ENCODE results near the gene DHCR7.
A peak's percentile ranks its signal among the peaks of the same experiment; 100 is the strongest.
"Not testable (repeated sequence)": the region's sequence is repeated elsewhere in the genome, so short reads cannot be mapped to it uniquely, and the experiment has no call there.

The DHCR7 gene

DNA sequence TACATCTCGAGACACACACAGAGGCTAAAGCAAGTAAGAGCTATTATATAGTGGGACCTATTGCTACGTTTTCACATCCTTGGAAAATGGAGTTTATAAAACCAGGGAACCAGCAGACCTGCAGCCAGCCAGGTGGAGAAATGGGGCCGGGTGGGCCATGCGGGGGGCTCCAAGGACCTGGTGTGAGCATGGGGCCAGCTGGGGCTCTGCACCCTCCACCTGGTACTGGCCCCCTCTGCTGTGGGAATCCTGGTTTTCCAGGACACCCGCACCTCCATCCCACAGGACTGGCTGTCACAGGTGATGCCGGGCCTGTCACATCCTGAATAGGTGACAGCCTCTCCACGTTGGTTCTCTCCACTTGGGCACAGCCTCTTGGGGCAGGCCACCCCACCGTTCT, 11.3 kb downstream of the DHCR7 start:
- no peak for DNase-seq

- DNase-seq = peak; percentile 58
Observed at GRCh38 chr11:71435278-71435951, 12.8 kb downstream of the DHCR7 start.

DNA sequence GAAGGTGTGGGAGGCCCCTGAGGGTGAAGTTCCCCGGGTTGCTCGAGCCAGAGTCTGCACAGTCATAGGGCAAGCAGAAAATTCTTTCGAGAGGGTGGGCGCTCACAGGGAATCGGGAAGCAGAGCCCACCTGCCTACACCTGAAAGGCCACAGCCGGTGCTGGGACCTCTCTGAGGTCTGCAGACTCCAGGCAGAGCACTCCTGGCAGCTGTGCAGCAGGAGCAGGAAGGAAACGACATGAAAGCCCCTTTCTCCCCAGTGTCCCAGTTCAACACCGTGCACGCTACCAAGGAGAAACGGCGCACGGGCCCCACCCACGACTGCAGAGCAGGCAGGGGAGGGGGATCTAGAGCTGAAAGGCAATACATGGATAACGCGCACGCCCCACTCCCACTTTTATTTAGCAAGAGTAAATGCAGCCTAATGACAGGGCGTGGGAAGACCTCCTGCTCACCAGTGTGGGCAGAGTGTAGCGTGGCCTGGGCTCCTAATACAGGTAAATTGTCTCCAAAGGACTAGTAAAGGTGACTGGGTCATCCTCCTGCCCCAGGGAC, 13.5 kb downstream of the DHCR7 start:
- peak; percentile 52 for DNase-seq

DNA sequence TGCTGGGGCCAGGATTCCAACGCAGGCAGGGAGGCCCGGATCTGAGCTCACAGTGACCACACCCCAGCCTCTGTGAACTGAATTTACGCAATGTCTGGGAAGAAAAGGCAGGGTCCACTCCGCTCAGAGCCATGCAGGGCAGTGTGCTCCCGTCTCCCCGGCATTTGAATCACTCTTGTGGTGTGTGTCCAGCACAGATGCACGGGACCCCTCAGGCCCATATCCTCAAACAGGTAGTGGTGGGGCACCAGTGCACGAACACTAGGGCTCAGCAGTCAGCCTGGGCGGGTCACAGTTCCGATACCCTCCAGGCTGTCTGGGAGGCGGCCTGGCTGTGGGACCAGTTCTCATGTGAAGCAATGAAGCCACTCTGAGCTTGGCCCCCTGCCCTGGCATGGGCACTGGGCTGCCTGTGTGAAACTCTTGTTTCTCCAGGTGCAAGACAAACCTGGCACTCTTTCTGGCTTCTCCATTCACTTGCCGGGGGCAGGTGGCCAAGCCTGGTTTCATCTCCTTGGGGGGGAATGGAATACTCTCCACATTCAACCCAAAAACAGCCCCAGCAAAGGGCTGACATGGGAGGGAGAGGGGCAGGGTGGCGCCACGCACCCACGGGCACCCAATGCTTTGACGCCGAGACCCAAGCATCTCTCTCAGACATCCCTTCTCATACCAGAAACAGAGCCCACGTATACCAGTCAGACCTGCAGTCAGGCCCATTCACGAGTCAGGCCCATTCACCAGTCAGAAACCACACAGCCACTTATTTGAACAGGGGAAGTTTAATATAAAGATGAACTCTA, 14.3 kb downstream of the DHCR7 start:
- peak; percentile 53 for DNase-seq

DNA sequence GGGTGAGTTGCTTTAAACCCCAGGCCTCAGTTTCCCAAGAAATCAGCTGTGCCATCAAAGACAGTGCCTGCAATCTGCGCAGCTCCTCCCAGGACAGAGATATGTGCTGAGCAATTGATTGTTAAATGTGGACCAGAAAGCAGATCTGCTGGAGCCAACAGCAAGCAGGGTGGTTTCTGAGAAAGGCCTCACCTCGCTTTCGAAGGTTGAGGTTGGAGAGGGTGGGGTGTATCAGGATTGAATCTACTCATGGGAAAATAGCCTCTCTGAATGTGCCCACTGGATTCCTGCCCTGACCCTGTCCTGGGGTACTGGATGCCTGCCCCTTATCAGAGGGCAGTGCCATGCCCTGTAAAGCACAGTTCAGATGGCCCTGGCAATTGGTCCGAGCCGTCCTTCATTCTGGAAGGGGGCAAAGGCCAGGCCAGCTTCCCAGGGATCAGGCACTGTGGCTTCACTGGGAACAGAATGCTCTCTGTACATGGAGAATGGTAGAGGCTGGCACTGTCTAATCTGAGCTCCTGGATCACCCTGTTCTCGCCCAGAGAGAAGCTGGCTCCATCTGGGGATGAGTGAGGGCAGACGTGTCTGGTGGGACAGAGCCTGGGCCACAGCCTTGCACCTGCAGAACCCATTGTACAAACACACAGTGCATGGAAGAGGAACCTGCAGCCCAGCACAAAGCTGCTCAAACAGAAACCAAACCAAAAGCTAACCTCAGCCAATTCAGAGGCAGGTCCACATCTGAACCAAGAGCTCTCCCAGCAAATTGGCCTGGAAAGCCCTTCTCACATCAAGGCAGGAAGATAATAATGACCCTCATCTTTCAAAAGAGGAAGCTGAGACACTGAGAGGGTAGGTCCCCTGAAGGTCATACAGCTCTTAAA, 15.2 kb downstream of the DHCR7 start:
- peak; percentile 42 for DNase-seq

- DNase-seq = peak; percentile 42
Observed at GRCh38 chr11:71431271-71431670, 16.9 kb downstream of the DHCR7 start.

DNA sequence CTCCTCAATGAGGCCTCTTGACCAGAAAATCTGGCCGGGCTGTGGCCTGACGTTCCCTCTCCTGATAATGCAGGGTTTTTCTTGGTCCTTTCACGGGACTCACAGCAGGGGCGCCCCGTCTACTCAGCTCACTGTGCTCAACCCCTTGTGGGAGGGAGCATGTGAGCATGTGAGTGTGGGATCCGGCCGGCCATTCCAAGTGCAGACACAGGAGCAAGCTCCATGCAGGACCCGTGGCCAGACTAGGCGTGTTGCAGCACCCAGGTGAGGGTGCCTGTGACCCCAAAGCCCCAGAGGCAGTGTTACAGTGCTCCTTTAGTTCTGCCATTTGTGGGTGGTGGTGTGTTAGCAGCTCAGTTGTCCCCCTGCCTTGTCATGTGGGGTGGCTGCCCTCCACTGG, 18.0 kb downstream of the DHCR7 start:
- peak; percentile 30 for DNase-seq

GRCh38 chr11:71429701-71430100, 18.5 kb downstream of the DHCR7 start:
- DNase-seq = peak; percentile 53

GRCh38 chr11:71428861-71429435, 19.2 kb downstream of the DHCR7 start:
- DNase-seq = peak; percentile 50

DNA sequence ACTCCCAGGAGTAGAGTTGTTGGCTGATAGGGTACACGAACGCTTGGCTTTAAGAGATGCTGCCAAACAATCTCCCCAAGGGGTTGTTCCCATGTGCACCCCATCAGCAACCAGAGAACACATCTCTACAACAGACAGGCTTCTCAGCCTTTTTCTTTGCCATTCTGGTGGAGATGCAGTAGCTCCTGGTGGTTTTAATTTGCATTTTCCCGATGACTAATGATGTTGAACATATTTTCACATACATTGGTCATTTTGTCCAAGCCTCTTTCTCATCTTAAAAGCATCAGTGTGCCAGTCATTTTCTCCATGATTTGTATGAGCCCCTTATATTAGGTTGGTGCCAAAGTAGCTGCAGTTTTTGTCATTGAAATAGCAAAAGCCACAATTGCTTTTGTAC, 21.8 kb downstream of the DHCR7 start:
- DNase-seq = peak; percentile 13

GRCh38 chr11:71425860-71426259, 22.3 kb downstream of the DHCR7 start:
- DNase-seq = peak; percentile 45

- no peak for DNase-seq
Observed at GRCh38 chr11:71425409-71425808, 22.8 kb downstream of the DHCR7 start.

DNA sequence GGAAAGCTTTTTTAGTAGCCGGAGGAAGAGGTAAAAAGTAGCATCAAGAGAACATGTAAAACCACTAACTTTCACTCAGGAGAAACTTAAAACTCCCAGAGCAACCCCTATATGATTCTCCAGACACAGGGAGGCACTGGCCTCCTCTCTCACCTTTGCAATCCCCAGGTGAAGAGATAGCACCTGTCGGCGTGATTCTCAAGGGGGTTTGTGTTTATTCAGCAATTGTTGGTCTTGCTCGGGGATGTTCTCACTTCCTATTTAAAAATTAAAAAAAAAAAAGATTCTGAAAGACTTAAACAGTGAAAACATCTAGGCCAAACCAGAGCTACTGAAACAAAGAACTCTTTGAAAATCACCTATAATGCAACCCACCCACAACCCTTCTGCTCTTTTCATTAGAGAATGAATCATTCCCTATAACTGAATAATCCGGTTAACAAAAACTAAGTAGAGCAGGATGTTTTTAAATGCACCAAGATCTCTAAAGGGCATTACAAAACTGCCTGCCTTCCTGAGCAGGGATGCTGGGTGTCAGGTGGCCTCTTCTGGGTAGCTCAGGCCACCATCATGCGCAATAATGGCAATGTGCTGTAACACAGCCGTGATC, 24.9 kb downstream of the DHCR7 start:
- DNase-seq = no peak

DNA sequence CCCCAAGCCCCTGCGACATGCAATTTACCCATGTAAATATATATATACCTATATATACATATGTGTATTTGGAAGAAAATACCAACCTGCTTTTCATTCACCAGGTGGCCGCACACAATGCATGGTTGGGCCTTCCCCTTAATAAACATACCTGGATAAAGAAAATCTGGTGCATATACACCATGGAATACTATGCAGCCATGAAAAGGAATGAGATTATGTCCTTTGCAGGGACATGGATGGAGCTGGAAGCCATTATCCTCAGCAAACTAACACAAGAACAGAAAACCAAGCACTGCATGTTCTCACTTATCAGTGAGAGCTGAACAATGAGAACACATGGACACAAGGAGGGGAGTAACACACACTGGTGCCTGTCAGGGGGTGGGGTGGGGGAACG, 25.9 kb downstream of the DHCR7 start:
- not testable (repeated sequence) for DNase-seq

DNA sequence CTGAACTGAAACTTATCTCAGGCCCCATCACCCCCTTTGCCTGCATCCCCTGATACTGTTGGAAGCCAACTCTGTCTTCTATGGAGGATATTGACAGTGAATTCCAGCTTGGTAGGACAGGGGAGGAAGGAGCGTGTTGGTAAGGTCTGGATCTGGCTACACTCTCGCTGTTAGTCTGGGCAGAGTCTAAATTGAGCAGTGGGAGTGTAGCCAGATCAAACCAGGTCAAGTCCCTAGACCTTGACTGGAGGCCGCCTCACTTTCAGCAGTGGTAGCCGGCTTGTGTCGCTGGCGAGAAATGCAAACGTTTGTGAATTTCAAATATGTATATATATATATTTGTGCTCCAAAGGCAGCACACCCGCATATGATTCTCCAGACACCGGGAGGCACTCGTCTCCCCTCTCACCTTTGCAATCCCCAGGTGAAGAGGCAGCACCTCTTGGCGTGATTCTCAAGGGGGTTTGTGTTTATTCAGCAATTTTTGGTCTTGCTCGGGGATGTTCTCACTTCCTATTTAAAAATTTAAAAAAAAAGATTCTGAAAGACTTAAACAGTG, 26.7 kb downstream of the DHCR7 start:
- no peak for DNase-seq

GRCh38 chr11:71420455-71421241, 27.5 kb downstream of the DHCR7 start:
- no peak for DNase-seq

- DNase-seq = no peak
Observed at GRCh38 chr11:71418643-71419042, 29.6 kb downstream of the DHCR7 start.

- no peak for DNase-seq
Observed at GRCh38 chr11:71414645-71415044, 33.5 kb downstream of the DHCR7 start.

GRCh38 chr11:71410363-71410966, 37.7 kb downstream of the DHCR7 start:
- no peak for DNase-seq

- DNase-seq = no peak
Observed at GRCh38 chr11:71408826-71409225, 39.4 kb downstream of the DHCR7 start.

- no peak for DNase-seq
Observed at GRCh38 chr11:71407356-71407755, 40.8 kb downstream of the DHCR7 start.
